ENCODE measurements around the gene AHI1. TPM values are rescaled to one million over a fixed set of nuclear protein-coding genes. Genes with fewer than 3 reads are reported as not detected.

AHI1 gene
- total RNA-seq, 1 experiment from 2014 or later, result 8.9 TPM

DNA sequence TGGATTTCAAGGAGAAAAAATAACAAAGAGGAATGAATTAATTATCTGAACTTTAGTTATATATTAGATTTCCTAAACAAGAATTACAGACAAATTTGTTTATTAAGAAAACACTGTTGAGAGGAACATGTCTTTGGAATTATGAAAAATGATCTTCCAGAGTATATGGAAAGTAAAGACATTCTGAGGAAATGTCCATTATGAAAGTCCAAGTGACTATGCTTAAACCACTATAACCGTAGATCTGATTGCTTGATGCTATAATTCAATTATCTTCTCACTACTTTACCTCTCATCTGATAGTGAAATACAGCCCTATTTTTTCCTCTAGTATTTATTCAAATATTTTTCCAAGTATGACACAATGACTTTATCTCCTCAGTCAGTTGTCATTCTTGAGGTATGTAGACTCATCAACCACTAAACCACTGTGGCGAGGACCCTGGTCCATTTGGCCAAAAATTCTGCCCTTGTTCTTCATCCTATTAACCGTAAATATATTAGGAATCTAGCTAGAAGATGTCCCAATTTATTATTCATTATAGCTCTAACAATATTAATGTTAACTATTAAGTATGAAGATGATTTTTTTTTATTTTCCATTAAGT lies 37.3 kb upstream of the AHI1 start:
- Histone ChIP-seq H3K4me2 (ENCODE audit: low read length) (no peak overlapping the region), H3K27me3 (ENCODE audit: low read length) (no peaks in the 10 kb centered on the region), H4K20me1 (ENCODE audit: low read length) (no peaks in the 10 kb centered on the region), H3K27ac (ENCODE audit: low read length) (no peak overlapping the region), H3F3A (ENCODE audit: low read length, unreplicated experiment) (no peaks in the 10 kb centered on the region), H3K4me3 (ENCODE audit: low read length) (no peak overlapping the region), H3K36me3 (ENCODE audit: low read depth, low read length) (no peaks in the 10 kb centered on the region), H3K4me1 (ENCODE audit: insufficient read depth, low read length) (peaks cover 34% of the 10 kb centered on the region), H3K9me2 (replicated peaks; ENCODE audit: low read length) (no peaks in the 10 kb centered on the region), H3K9ac (ENCODE audit: low read length) (no peak overlapping the region), H2AFZ (ENCODE audit: low read length) (no peak overlapping the region), H3K9me3 (ENCODE audit: low read length) (no peaks in the 10 kb centered on the region), H3K79me2 (ENCODE audit: low read length) (no peaks in the 10 kb centered on the region)
- CTCF ChIA-PET, result no interaction called here
- TF ChIP-seq EZH2phosphoT487 (IDR thresholded peaks at IDR 0.05; ENCODE audit: borderline replicate concordance, low read length), result no peak
- no peak for TF ChIP-seq EZH2 (IDR thresholded peaks at IDR 0.05; ENCODE audit: low read length, unreplicated experiment)
- TF ChIP-seq, protein P1, sequence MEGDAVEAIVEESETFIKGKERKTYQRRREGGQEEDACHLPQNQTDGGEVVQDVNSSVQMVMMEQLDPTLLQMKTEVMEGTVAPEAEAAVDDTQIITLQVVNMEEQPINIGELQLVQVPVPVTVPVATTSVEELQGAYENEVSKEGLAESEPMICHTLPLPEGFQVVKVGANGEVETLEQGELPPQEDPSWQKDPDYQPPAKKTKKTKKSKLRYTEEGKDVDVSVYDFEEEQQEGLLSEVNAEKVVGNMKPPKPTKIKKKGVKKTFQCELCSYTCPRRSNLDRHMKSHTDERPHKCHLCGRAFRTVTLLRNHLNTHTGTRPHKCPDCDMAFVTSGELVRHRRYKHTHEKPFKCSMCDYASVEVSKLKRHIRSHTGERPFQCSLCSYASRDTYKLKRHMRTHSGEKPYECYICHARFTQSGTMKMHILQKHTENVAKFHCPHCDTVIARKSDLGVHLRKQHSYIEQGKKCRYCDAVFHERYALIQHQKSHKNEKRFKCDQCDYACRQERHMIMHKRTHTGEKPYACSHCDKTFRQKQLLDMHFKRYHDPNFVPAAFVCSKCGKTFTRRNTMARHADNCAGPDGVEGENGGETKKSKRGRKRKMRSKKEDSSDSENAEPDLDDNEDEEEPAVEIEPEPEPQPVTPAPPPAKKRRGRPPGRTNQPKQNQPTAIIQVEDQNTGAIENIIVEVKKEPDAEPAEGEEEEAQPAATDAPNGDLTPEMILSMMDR (conservative IDR thresholded peaks at IDR 0.05; ENCODE audit: low read depth, low read length), result no peak
- DNase-seq (peak; percentile 51), ATAC-seq (no peak)
- BruUV-seq (replicated peaks), result no TSS peak
- POLR2A ChIA-PET (ENCODE audit: unreplicated experiment), result no interaction called here
- intact Hi-C loops (cut with micrococcal nuclease), result loop anchor here (5.0 to 10.0 kb wide), 4 partner anchors 297 to 542 kb away; partner anchors contain the start of gene PDE7B

DNA sequence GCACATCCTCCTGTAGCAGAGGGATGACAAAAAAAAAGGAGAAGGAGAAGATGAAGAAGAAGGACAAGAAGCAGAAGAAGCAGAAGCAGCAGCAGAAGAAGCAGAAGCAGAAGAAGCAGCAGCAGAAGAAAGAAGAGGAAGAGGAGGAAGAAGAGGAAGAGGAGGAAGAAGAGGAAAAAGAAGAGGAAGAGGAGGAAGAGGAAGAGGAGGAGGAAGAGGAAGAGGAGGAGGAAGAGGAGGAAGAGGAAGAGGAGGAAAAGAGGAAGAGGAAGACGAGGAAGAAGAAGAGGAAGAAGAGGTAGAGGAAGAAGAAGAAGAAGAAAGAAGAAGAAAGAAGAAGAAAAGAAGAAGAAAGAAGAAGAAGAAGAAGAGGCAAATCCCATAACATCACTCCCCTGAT lies 35.0 kb upstream of the AHI1 start:
- H3K9ac ChIP-seq (ENCODE audit: low read length), result no peak overlapping the region
- no peaks in the 10 kb centered on the region for H4K20me1 ChIP-seq (ENCODE audit: low read length)
- H3K36me3 ChIP-seq (ENCODE audit: low read depth, low read length), result no peaks in the 10 kb centered on the region
- CTCF ChIA-PET, result no interaction called here
- H3K27ac ChIP-seq (ENCODE audit: low read length), result no peak overlapping the region
- TF ChIP-seq EZH2 (IDR thresholded peaks at IDR 0.05; ENCODE audit: low read length, unreplicated experiment) (no peak), EZH2phosphoT487 (IDR thresholded peaks at IDR 0.05; ENCODE audit: borderline replicate concordance, low read length) (no peak)
- no peak overlapping the region for H3K4me2 ChIP-seq (ENCODE audit: low read length)
- no peaks in the 10 kb centered on the region for H3K9me2 ChIP-seq (replicated peaks; ENCODE audit: low read length)
- no peaks in the 10 kb centered on the region for H3F3A ChIP-seq (ENCODE audit: low read length, unreplicated experiment)
- no peak overlapping the region for H3K4me3 ChIP-seq (ENCODE audit: low read length)
- H3K9me3 ChIP-seq (ENCODE audit: low read length), result no peaks in the 10 kb centered on the region
- H2AFZ ChIP-seq (ENCODE audit: low read length), result no peak overlapping the region
- H3K4me1 ChIP-seq (ENCODE audit: insufficient read depth, low read length), result peaks cover 26% of the 10 kb centered on the region
- BruUV-seq (replicated peaks), result no TSS peak
- no peaks in the 10 kb centered on the region for H3K79me2 ChIP-seq (ENCODE audit: low read length)
- H3K27me3 ChIP-seq (ENCODE audit: low read length), result no peaks in the 10 kb centered on the region
- intact Hi-C loops (cut with micrococcal nuclease), result loop anchor here (10.0 kb wide), 1 partner anchor 322 kb away; the partner anchor contains the start of gene PDE7B
- no peak for DNase-seq
- no peak for ATAC-seq
- POLR2A ChIA-PET (ENCODE audit: unreplicated experiment), result no interaction called here

DNA sequence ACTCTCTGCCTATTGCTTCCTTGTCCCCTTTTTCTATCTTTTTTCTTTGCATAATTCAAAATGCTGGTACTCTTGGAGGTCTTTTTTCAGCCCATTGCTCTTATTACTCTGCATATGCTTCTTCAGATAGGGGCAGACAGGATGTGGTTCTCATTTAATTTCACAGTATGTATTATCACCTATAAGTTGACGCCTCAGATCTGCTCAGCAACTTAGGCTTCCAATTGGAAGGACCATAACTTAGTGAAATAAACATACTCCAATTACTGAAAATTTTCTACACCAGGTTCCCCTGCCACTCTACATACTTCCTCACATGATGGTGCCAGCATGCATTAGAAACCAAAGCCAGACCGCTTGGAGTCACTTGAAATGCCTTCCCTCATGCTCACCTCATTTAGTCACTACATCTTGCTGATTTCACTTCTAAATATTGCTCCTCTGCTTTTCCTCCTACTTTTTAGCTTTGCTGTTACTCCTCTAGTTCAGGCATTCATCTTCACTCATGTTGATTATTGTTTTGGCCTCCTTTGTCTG lies 34.5 kb upstream of the AHI1 start:
- H3K4me3 ChIP-seq (ENCODE audit: low read length), result no peak overlapping the region
- intact Hi-C loops (cut with micrococcal nuclease), result loop anchor here (10.0 kb wide), 1 partner anchor 323 kb away; the partner anchor contains the start of gene PDE7B
- H3F3A ChIP-seq (ENCODE audit: low read length, unreplicated experiment), result no peaks in the 10 kb centered on the region
- no peaks in the 10 kb centered on the region for H4K20me1 ChIP-seq (ENCODE audit: low read length)
- H3K9me2 ChIP-seq (replicated peaks; ENCODE audit: low read length), result no peaks in the 10 kb centered on the region
- no peak overlapping the region for H3K27ac ChIP-seq (ENCODE audit: low read length)
- CTCF ChIA-PET, result no interaction called here
- no peak for ATAC-seq
- H3K79me2 ChIP-seq (ENCODE audit: low read length), result no peaks in the 10 kb centered on the region
- H3K9me3 ChIP-seq (ENCODE audit: low read length), result no peaks in the 10 kb centered on the region
- H3K27me3 ChIP-seq (ENCODE audit: low read length), result no peaks in the 10 kb centered on the region
- no peak for DNase-seq
- BruUV-seq (replicated peaks), result no TSS peak
- TF ChIP-seq, protein P1 (conservative IDR thresholded peaks at IDR 0.05; ENCODE audit: low read depth, low read length), result no peak
- no peak for TF ChIP-seq EZH2phosphoT487 (IDR thresholded peaks at IDR 0.05; ENCODE audit: borderline replicate concordance, low read length)
- no peak for TF ChIP-seq EZH2 (IDR thresholded peaks at IDR 0.05; ENCODE audit: low read length, unreplicated experiment)
- no peak overlapping the region for H3K4me2 ChIP-seq (ENCODE audit: low read length)
- no peaks in the 10 kb centered on the region for H3K36me3 ChIP-seq (ENCODE audit: low read depth, low read length)
- no peak overlapping the region for H3K9ac ChIP-seq (ENCODE audit: low read length)
- POLR2A ChIA-PET (ENCODE audit: unreplicated experiment), result no interaction called here
- no peak overlapping the region for H2AFZ ChIP-seq (ENCODE audit: low read length)
- peaks cover 21% of the 10 kb centered on the region for H3K4me1 ChIP-seq (ENCODE audit: insufficient read depth, low read length)

Data from PC-3 (cell line).